Amniotic stem cell (primary cell): Measurements from ENCODE around the gene SERPINB13.

Experiments
- DNase-seq: peaks from one replicate; lab custom pipeline; 2025; lab: John Stamatoyannopoulos, UW

Gene SERPINB13

GRCh38 chr18:63586966-63587365, at the start of gene SERPINB13:
SERPINB13 (plus strand) TSS chr18:63587343; CDS start chr18:63588668, 1,325 bp downstream.
- DNase-seq: no peak

- DNase-seq: no peak
These were observed 47.1 kb upstream of the SERPINB13 start for GRCh38 chr18:63539904-63540510.

GRCh38 chr18:63542069-63542468, 45.1 kb upstream of the SERPINB13 start, which contains the start of gene SERPINB12:
SERPINB12 (plus strand) TSS chr18:63542369; CDS start chr18:63556160, 13,791 bp downstream.
- DNase-seq: no peak

- no peak for DNase-seq
These were observed 43.1 kb upstream of the SERPINB13 start for GRCh38 chr18:63544017-63544416.

- no peak for DNase-seq
These were observed 42.1 kb upstream of the SERPINB13 start for GRCh38 chr18:63545000-63545399.

GRCh38 chr18:63550068-63550467, 37.1 kb upstream of the SERPINB13 start:
- DNase-seq: no peak

GRCh38 chr18:63551769-63552168, 35.4 kb upstream of the SERPINB13 start:
- no peak for DNase-seq

- DNase-seq: no peak
These were observed 34.6 kb upstream of the SERPINB13 start for GRCh38 chr18:63552581-63552980.

GRCh38 chr18:63553081-63553480, 34.1 kb upstream of the SERPINB13 start:
- peak; percentile 70 for DNase-seq

GRCh38 chr18:63559567-63560491, 27.3 kb upstream of the SERPINB13 start:
- DNase-seq: no peak

- DNase-seq: no peak
These were observed 24.9 kb upstream of the SERPINB13 start for GRCh38 chr18:63562284-63562683.

GRCh38 chr18:63564021-63564420, 23.1 kb upstream of the SERPINB13 start:
- no peak for DNase-seq

- no peak for DNase-seq
These were observed 22.6 kb upstream of the SERPINB13 start for GRCh38 chr18:63564561-63564960.

GRCh38 chr18:63567276-63567675, 19.9 kb upstream of the SERPINB13 start:
- DNase-seq: no peak

GRCh38 chr18:63567825-63568224, 19.3 kb upstream of the SERPINB13 start:
- no peak for DNase-seq

GRCh38 chr18:63570721-63571120, 16.4 kb upstream of the SERPINB13 start:
- DNase-seq: no peak

GRCh38 chr18:63575681-63576080, 11.5 kb upstream of the SERPINB13 start:
- no peak for DNase-seq

GRCh38 chr18:63578357-63578958, 8.7 kb upstream of the SERPINB13 start:
- DNase-seq: no peak

- no peak for DNase-seq
These were observed 7.5 kb upstream of the SERPINB13 start for GRCh38 chr18:63579616-63580015.

GRCh38 chr18:63585988-63586387, 1.2 kb upstream of the SERPINB13 start:
- no peak for DNase-seq

GRCh38 chr18:63586431-63586830, 712 bp upstream of the SERPINB13 start:
- no peak for DNase-seq

- no peak for DNase-seq
These were observed 1.8 kb downstream of the SERPINB13 start for GRCh38 chr18:63588909-63589308.

- DNase-seq: no peak
These were observed 3.2 kb downstream of the SERPINB13 start for GRCh38 chr18:63590373-63590772.
